Measurements from ENCODE around the gene FARSB.
A peak's percentile ranks its signal among the peaks of the same experiment; 100 is the strongest.

FARSB gene

GRCh38 chr2:222577341-222577740 is 78.6 kb downstream of the FARSB start:
- H3K27ac Mint-ChIP-seq = no peak overlapping the region
- no peaks in the 10 kb centered on the region for H3K27me3 Mint-ChIP-seq (ENCODE audit: low read depth, poor library complexity)
- H3K4me1 Mint-ChIP-seq = peaks cover 65% of the 10 kb centered on the region
- H3K36me3 Mint-ChIP-seq (ENCODE audit: low read depth) = peaks cover 9% of the 10 kb centered on the region
- DNase-seq = no peak
- no peak for TF ChIP-seq CTCF (IDR thresholded peaks at IDR 0.05)
- H3K4me3 Mint-ChIP-seq = no peak overlapping the region
- no peaks in the 10 kb centered on the region for H3K9me3 Mint-ChIP-seq

- H3K4me3 Mint-ChIP-seq = peak overlapping the region; percentile 41
- no peak for DNase-seq
- H3K27ac Mint-ChIP-seq = no peak overlapping the region
- H3K4me1 Mint-ChIP-seq = peaks cover 65% of the 10 kb centered on the region
- no peaks in the 10 kb centered on the region for H3K9me3 Mint-ChIP-seq
- TF ChIP-seq CTCF (IDR thresholded peaks at IDR 0.05) = no peak
- H3K27me3 Mint-ChIP-seq (ENCODE audit: low read depth, poor library complexity) = no peaks in the 10 kb centered on the region
- peaks cover 11% of the 10 kb centered on the region for H3K36me3 Mint-ChIP-seq (ENCODE audit: low read depth)
Observed at GRCh38 chr2:222576171-222577081, 79.5 kb downstream of the FARSB start.

DNA sequence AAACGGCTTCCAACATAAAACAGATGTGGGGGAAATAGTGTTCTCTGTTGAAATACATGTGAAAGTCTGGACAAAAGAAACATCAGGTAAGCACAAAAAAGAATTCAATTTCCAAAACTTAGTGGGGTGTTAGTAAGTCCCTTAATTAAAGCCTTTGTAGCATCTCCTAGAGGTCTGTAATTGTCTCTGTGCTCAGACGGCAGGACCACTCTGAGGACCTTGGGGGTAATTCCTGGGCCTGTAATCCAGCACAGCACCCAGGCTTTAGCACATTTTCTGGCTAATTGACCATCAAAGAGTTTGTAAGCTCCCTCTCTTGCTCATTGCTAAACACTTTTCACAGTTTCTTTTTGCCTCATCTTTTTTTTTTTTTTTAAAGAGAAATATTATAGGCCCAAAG is 80.3 kb downstream of the FARSB start:
- Mint-ChIP-seq H3K36me3 (ENCODE audit: low read depth) (peaks cover 18% of the 10 kb centered on the region), H3K27me3 (ENCODE audit: low read depth, poor library complexity) (no peaks in the 10 kb centered on the region), H3K4me1 (peaks cover 65% of the 10 kb centered on the region), H3K9me3 (no peaks in the 10 kb centered on the region), H3K4me3 (no peak overlapping the region), H3K27ac (no peak overlapping the region)
- TF ChIP-seq CTCF (IDR thresholded peaks at IDR 0.05) = no peak
- no peak for DNase-seq

- TF ChIP-seq CTCF (IDR thresholded peaks at IDR 0.05) = no peak
- Mint-ChIP-seq H3K36me3 (ENCODE audit: low read depth) (peaks cover 18% of the 10 kb centered on the region), H3K9me3 (no peaks in the 10 kb centered on the region), H3K4me3 (no peak overlapping the region), H3K27ac (peak overlapping the region; percentile 33), H3K27me3 (ENCODE audit: low read depth, poor library complexity) (no peaks in the 10 kb centered on the region), H3K4me1 (peaks cover 65% of the 10 kb centered on the region)
- DNase-seq = no peak
Observed at GRCh38 chr2:222572751-222573174, 83.1 kb downstream of the FARSB start.

- no peaks in the 10 kb centered on the region for H3K27me3 Mint-ChIP-seq (ENCODE audit: low read depth, poor library complexity)
- TF ChIP-seq CTCF (IDR thresholded peaks at IDR 0.05) = no peak
- H3K9me3 Mint-ChIP-seq = no peaks in the 10 kb centered on the region
- no peak for DNase-seq
- peak overlapping the region; percentile 33 for H3K27ac Mint-ChIP-seq
- peaks cover 61% of the 10 kb centered on the region for H3K4me1 Mint-ChIP-seq
- no peak overlapping the region for H3K4me3 Mint-ChIP-seq
- peaks cover 18% of the 10 kb centered on the region for H3K36me3 Mint-ChIP-seq (ENCODE audit: low read depth)
Observed at GRCh38 chr2:222572264-222572721, 83.6 kb downstream of the FARSB start.

GRCh38 chr2:222569826-222570225 is 86.1 kb downstream of the FARSB start:
- peaks cover 48% of the 10 kb centered on the region for H3K4me1 Mint-ChIP-seq
- TF ChIP-seq CTCF (IDR thresholded peaks at IDR 0.05) = no peak
- H3K9me3 Mint-ChIP-seq = no peaks in the 10 kb centered on the region
- peaks cover 26% of the 10 kb centered on the region for H3K36me3 Mint-ChIP-seq (ENCODE audit: low read depth)
- H3K27ac Mint-ChIP-seq = no peak overlapping the region
- no peak overlapping the region for H3K4me3 Mint-ChIP-seq
- H3K27me3 Mint-ChIP-seq (ENCODE audit: low read depth, poor library complexity) = no peaks in the 10 kb centered on the region
- DNase-seq = no peak

Measured in nephron progenitor cell (in vitro differentiated cells).